ENCODE results near the gene MED16. TPM values are rescaled to one million over a fixed set of nuclear protein-coding genes. Genes with fewer than 3 reads are reported as not detected.

MED16 gene
- total and polyA plus RNA-seq, 2 of the 13 experiments (the other 11 are each of a cell fraction or from before 2014, with no cell fraction given): 13.3 to 14.8 TPM

- TF ChIP-seq U2AF2 (IDR thresholded peaks at IDR 0.05; ENCODE audit: low read depth, low read length) (no peak), CENPX (CRISPR knock-in tag; IDR thresholded peaks at IDR 0.05) (no peak), NCOA5 (CRISPR knock-in tag; IDR thresholded peaks at IDR 0.05) (no peak), JARID2 (CRISPR knock-in tag; IDR thresholded peaks at IDR 0.05; ENCODE audit: insufficient replicate concordance) (no peak), ZXDC (CRISPR knock-in tag; IDR thresholded peaks at IDR 0.05) (0 out of 2 replicates have a peak, but pooled peaks have one; percentile 22), ZNF782 (CRISPR knock-in tag; IDR thresholded peaks at IDR 0.05; ENCODE audit: borderline replicate concordance) (no peak), ZNF720 (CRISPR knock-in tag; IDR thresholded peaks at IDR 0.05) (no peak), ZBTB38 (CRISPR knock-in tag; IDR thresholded peaks at IDR 0.05) (no peak), MNT (IDR thresholded peaks at IDR 0.05) (peak; percentile 15; the same call in 1 of the 2 replicates), CAMTA2 (CRISPR knock-in tag; IDR thresholded peaks at IDR 0.05; ENCODE audit: borderline replicate concordance) (no peak), TCF7L2 (IDR thresholded peaks at IDR 0.05; ENCODE audit: low read depth, low read length) (no peak), PHF20 (CRISPR knock-in tag; IDR thresholded peaks at IDR 0.05) (no peak), RBM22 (optimal IDR thresholded peaks at IDR 0.05; ENCODE audit: low read length) (peak; percentile 24), SALL1 (CRISPR knock-in tag; IDR thresholded peaks at IDR 0.05) (no peak), SP5 (CRISPR knock-in tag; IDR thresholded peaks at IDR 0.05; ENCODE audit: borderline replicate concordance, low read depth) (no peak), ZMAT5 (CRISPR knock-in tag; IDR thresholded peaks at IDR 0.05; ENCODE audit: borderline replicate concordance, low read depth) (no peak), ZNF160 (CRISPR knock-in tag; IDR thresholded peaks at IDR 0.05) (no peak), ELF4 (CRISPR knock-in tag; IDR thresholded peaks at IDR 0.05; ENCODE audit: borderline replicate concordance) (no peak; the same call in 1 of the 2 replicates), ZNF775 (CRISPR knock-in tag; IDR thresholded peaks at IDR 0.05; ENCODE audit: borderline replicate concordance) (no peak), ZNF556 (CRISPR knock-in tag; IDR thresholded peaks at IDR 0.05; ENCODE audit: borderline replicate concordance) (no peak), ZNF362 (CRISPR knock-in tag; IDR thresholded peaks at IDR 0.05; ENCODE audit: borderline replicate concordance) (no peak), GATAD1 (CRISPR knock-in tag; IDR thresholded peaks at IDR 0.05) (no peak), TP53 (CRISPR knock-in tag; conservative IDR thresholded peaks at IDR 0.05) (no peak), ZNF232 (CRISPR knock-in tag; IDR thresholded peaks at IDR 0.05; ENCODE audit: borderline replicate concordance) (no peak)
These were observed 32.7 kb upstream of the MED16 start, which contains the start of gene ARID3A (continued) for GRCh38 chr19:925526-926322.
